Fibroblast of the aortic adventitia (primary cell): ENCODE data around the gene CRKL. TPM values are rescaled to one million over a fixed set of nuclear protein-coding genes. Genes with fewer than 3 reads are reported as not detected.

ENCODE experiments used
- DNase-seq: peaks from one replicate; pipeline ENCODE4 v3.0.0-alpha.2; 2010; ENCODE audit warnings: low read depth
- H3K4me3 ChIP-seq: 2 replicates; pipeline ENCODE4 v1.5.1; 2011; ENCODE audit warnings: low read depth, mild to moderate bottlenecking, control low read depth, low read length, moderate library complexity
- total RNA-seq: library from RNA; depleted of rRNA; stranded (reverse); fragments of >200 nt; gene quantifications from 2 replicates; pipeline ENCODE4 v1.2.3, GENCODE V29; 2012; ENCODE audit warnings: low replicate concordance
- TF ChIP-seq, protein P1 (sequence below): IDR thresholded peaks from 2 replicates; pipeline ENCODE4 v1.5.1; 2011; ENCODE audit warnings: mild to moderate bottlenecking, low read length, control low read depth, inconsistent platforms; ENCODE audit not compliant: insufficient read depth

Gene CRKL
- total RNA-seq, 1 donor, result 44.7 TPM

DNA sequence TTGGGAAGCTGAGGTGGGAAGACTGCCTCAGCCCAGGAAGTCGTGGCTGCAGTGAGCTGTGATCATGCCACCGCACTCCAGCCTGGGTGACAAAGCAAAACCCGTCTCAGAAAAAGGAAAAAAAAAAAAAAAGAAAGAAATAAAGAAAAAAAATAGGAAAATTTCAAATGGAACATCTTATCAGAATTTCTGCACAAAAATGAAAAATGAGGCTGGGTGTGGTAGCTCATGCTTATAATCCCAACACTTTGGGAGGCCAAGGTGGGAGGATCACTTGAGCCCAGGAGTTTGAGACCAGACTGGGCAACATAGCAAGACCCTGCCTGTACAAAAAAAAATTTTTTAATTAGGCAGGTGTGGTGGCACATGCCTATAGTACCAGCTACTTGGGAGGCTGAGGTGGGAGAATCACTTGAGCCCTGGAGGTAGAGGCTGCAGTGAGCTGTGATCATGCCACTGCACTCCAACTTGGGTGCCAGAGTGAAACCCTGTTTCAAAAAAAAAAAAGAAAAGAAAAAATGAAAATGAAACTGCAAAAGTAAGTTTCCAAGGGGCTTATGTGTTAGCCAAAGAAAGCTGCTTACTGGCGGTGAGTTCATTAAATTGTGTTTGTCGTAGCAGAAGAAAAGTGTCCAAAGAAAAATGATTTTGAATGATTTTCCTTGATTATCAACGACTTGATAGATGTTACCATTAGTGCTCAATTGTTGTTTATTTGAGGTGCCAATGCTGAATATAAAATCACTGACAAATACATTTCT lies 7.5 kb upstream of the CRKL start:
- DNase-seq, result no peak
- TF ChIP-seq, protein P1, sequence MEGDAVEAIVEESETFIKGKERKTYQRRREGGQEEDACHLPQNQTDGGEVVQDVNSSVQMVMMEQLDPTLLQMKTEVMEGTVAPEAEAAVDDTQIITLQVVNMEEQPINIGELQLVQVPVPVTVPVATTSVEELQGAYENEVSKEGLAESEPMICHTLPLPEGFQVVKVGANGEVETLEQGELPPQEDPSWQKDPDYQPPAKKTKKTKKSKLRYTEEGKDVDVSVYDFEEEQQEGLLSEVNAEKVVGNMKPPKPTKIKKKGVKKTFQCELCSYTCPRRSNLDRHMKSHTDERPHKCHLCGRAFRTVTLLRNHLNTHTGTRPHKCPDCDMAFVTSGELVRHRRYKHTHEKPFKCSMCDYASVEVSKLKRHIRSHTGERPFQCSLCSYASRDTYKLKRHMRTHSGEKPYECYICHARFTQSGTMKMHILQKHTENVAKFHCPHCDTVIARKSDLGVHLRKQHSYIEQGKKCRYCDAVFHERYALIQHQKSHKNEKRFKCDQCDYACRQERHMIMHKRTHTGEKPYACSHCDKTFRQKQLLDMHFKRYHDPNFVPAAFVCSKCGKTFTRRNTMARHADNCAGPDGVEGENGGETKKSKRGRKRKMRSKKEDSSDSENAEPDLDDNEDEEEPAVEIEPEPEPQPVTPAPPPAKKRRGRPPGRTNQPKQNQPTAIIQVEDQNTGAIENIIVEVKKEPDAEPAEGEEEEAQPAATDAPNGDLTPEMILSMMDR, result no peak
- no peak overlapping the region for H3K4me3 ChIP-seq

DNA sequence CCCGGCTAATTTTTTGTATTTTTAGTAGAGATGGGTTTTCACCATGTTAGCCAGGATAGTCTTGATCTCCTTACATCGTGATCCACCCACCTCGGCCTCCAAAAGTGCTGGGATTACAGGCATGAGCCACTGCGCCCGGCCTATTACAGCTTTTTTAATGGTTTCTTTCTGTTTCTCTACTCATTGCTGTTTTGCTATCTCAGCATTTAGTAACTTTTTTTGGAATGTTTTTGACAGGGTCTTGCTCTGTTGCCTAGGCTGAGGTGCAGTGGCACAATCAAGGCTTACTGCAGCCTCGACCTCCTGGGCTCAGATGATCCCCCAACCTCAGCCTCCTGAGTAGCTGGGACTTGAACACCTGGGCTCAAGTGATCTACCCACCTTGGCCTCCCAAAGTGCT lies 4.7 kb upstream of the CRKL start:
- TF ChIP-seq, protein P1, result no peak
- no peak for DNase-seq
- H3K4me3 ChIP-seq, result no peak overlapping the region

DNA sequence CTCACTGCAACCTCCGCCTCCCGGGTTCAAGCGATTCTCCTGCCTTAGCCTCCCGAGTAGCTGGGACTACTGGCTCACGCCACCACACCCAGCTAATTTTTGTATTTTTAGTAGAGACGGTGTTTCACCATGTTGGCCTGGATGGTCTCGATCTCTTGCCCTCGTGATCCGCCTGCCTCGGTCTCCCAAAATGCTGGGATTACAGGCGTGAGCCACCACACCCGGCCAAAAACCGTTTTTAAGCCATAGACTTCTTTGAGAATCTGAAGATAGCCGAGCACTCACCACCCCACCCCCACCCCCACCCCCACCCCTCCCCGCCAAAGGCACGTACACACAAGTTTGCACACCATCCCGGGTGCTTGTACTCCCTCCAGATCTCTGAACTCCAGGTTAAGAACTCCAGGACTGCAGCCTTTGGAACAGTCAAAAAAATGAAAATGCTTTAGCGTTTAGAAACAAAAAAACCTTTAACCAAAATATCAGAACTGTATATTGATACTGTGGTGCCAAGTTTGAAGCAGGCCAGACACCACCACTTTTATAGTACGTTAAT lies 1.5 kb downstream of the CRKL start:
- DNase-seq, result no peak
- peak overlapping the region; percentile 92 for H3K4me3 ChIP-seq
- TF ChIP-seq, protein P1, result no peak

DNA sequence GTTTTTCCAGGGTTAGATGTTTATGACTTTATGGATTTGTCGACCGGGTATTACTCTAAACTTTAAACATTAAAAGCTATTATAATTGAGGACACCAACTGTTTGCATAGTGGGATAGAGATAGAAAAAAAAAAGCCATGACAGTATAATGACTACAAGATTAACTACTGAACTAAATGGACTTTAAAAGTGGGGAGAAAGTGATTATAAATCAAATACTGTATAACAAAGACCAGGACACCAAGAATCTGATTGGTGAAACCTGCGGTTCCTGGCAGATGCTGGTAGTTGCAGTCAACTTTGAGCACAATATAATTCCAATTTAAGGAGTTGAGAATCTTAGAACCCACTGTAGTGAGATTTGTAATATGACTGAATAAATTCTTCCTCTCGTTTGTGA lies 2.5 kb downstream of the CRKL start:
- peak; percentile 26 for DNase-seq
- TF ChIP-seq, protein P1, result no peak

DNA sequence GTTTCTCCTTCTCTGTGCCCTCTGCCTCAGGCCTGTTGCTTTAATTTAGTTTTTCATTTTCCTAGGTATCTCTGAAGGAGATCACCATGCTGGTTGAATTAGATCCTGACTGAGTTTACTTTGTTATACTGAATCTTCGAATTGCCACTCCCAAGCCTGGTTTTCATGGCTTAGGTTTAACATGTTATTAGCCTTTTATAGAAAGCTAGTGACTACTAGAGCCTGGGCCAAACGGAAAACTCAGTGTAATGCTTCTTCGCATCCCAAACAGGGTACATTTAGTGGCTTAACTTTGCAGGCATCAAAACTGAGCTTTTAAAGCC lies 3.6 kb downstream of the CRKL start:
- no peak for DNase-seq
- peak overlapping the region; percentile 92 for H3K4me3 ChIP-seq
- TF ChIP-seq, protein P1, result no peak

More for the DNA sequence above, 2.5 kb downstream of the CRKL start:
- H3K4me3 ChIP-seq, result peak overlapping the region; percentile 92

DNA sequence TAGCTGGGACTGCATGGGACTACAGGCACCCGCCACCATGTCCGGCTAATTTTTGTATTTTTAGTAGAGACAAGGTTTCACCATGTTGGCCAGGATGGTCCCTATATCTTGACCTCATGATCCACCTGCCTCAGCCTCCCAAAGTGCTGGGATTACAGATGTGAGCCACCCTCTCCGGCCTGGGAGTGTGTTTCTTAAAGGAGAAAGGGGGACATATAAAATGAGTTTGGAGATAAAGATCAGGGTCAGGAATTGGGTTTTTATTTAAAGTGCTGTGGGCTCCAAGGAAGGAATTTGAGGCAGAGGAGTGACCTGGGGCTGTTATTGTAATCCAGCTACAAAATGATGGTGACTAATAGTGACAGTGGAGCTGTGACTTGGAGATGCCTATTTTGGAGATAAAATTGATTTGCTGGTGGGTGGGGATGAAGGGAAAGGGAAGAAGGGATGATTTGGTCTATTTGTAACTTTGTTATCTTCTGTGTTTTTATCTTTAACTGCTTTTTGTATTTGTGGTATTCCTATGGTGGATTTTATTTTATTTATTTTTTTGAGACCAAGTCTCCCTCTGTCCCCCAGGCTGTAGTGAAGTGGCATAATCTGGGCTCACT lies 5.0 kb downstream of the CRKL start:
- no peak overlapping the region for H3K4me3 ChIP-seq
- TF ChIP-seq, protein P1, result no peak
- DNase-seq, result no peak
